H1 (cell line): ENCODE data around the gene KCNJ13. TPM values are rescaled to one million over a fixed set of nuclear protein-coding genes. Genes with fewer than 3 reads are reported as not detected.

Source experiments
- CTCF ChIA-PET: fragments of 300-600 bp; sonication (Branson Sonifier 250); formaldehyde crosslinking; loops from one replicate; lab custom pipeline; 2021; ENCODE audit not compliant: partially characterized antibody; lab: Charles Lee
- POLR2A ChIA-PET: fragments of 300-600 bp; sonication (Branson Sonifier 250); formaldehyde crosslinking; loops from one replicate; lab custom pipeline; 2021; ENCODE audit warnings: inconsistent platforms; ENCODE audit not compliant: partially characterized antibody; lab: Charles Lee
- DNase-seq, 2 experiments: peaks; one replicate each; pipeline versions ENCODE4 v3.0.0 to v3.0.0-alpha.2; 2010 to 2022; ENCODE audit warnings: low spot score in 2 of 2, low read depth in 1 of 2, mixed read lengths in 1 of 2
- FAIRE-seq: peaks from 2 replicates; lab custom pipeline; 2011; peaks lifted over from hg19 to GRCh38; lab: Jason Lieb, UNC
- H2AFZ ChIP-seq: 2 replicates; pipeline ENCODE4 v1.8.1; 2012; ENCODE audit warnings: low read length, inconsistent platforms
- H2AK5ac ChIP-seq: 2 replicates; pipeline ENCODE4 v1.6.1; 2013; ENCODE audit warnings: low read depth, low read length
- H2BK120ac ChIP-seq: replicated peaks from 2 replicates; pipeline ENCODE3; 2013; ENCODE audit warnings: low read depth, low read length, inconsistent platforms
- H2BK12ac ChIP-seq: 2 replicates; pipeline ENCODE4 v1.6.1; 2013; ENCODE audit warnings: low read depth, low read length
- H2BK15ac ChIP-seq: 2 replicates; pipeline ENCODE4 v1.6.1; 2013; ENCODE audit warnings: low read length
- H2BK20ac ChIP-seq: 2 replicates; pipeline ENCODE4 v1.6.1; 2013; ENCODE audit warnings: low read length
- H2BK5ac ChIP-seq: 2 replicates; pipeline ENCODE4 v1.6.1; 2013; ENCODE audit warnings: low read depth, low read length
- H3K14ac ChIP-seq: 2 replicates; pipeline ENCODE4 v1.6.1; 2013; ENCODE audit warnings: inconsistent platforms; ENCODE audit not compliant: insufficient read length
- H3K18ac ChIP-seq: 2 replicates; pipeline ENCODE4 v1.6.1; 2013; ENCODE audit warnings: low read length; ENCODE audit errors: extremely low read depth
- H3K23ac ChIP-seq: 2 replicates; pipeline ENCODE4 v1.6.1; 2013; ENCODE audit warnings: inconsistent platforms; ENCODE audit not compliant: insufficient read length
- H3K23me2 ChIP-seq: 2 replicates; pipeline ENCODE4 v1.6.1; 2013; ENCODE audit warnings: low read depth, low read length
- H3K27ac ChIP-seq: 2 replicates; pipeline ENCODE4 v1.6.1; 2011; ENCODE audit warnings: low read depth, low read length, inconsistent platforms
- H3K27me3 ChIP-seq, 4 experiments: replicated peaks in 1 of 4; 1 replicate in 1 of 4; 2 replicates in 3 of 4; pipeline versions ENCODE4 v1.6.1 to v1.8.1; 2011 to 2013; ENCODE audit warnings: low read length in 3 of 4, mild to moderate bottlenecking in 3 of 4, inconsistent platforms in 2 of 4, mixed read lengths in 2 of 4, moderate library complexity in 1 of 4; ENCODE audit not compliant: control insufficient read depth in 3 of 4, insufficient read depth in 3 of 4; ENCODE audit errors: extremely low read depth in 1 of 4
- H3K36me3 ChIP-seq, 4 experiments: 2 replicates each; pipeline versions ENCODE4 v1.6.1 to v1.8.1; 2011 to 2013; ENCODE audit warnings: mild to moderate bottlenecking in 4 of 4, low read length in 3 of 4, moderate library complexity in 2 of 4, control low read depth in 1 of 4, inconsistent platforms in 1 of 4; ENCODE audit not compliant: insufficient read depth in 4 of 4, control insufficient read depth in 2 of 4
- H3K4ac ChIP-seq: replicated peaks from 2 replicates; pipeline ENCODE3; 2013; ENCODE audit warnings: low read length, low read depth, mixed read lengths, inconsistent platforms; ENCODE audit not compliant: insufficient read length
- H3K4me1 ChIP-seq, 4 experiments: replicated peaks in 1 of 4; 1 replicate in 1 of 4; 2 replicates in 3 of 4; pipeline versions ENCODE4 v1.6.1 to v1.8.1; 2011 to 2013; ENCODE audit warnings: low read length in 3 of 4, inconsistent platforms in 2 of 4, mixed read lengths in 1 of 4; ENCODE audit not compliant: insufficient read depth in 4 of 4, control insufficient read depth in 3 of 4
- H3K4me2 ChIP-seq, 2 experiments: 2 replicates each; pipeline versions ENCODE4 v1.6.1 to v1.8.1; 2011 to 2013; ENCODE audit warnings: low read depth in 2 of 2, low read length in 2 of 2, control low read depth in 1 of 2, inconsistent platforms in 1 of 2, mild to moderate bottlenecking in 1 of 2; ENCODE audit not compliant: insufficient read depth in 1 of 2
- H3K4me3 ChIP-seq, 4 experiments: fragments of 200-600, 300-600 bp in 1 of 4; sonication (generic), shearing (Covaris generic), sonication (Bioruptor Twin) in 1 of 4; 2 replicates each; pipeline versions ENCODE4 v1.5.1 to v1.8.1; 2011 to 2016; ENCODE audit warnings: low read length in 4 of 4, low read depth in 3 of 4, control low read depth in 2 of 4, inconsistent platforms in 2 of 4, mild to moderate bottlenecking in 2 of 4, mixed read lengths in 1 of 4, moderate library complexity in 1 of 4; ENCODE audit not compliant: insufficient read depth in 2 of 4; ENCODE audit errors: extremely low read depth in 1 of 4
- H3K56ac ChIP-seq: replicated peaks from 2 replicates; pipeline ENCODE3; 2013; ENCODE audit warnings: low read depth, mild to moderate bottlenecking, mixed read lengths, low read length, inconsistent platforms; ENCODE audit not compliant: insufficient read length
- H3K79me1 ChIP-seq: 2 replicates; pipeline ENCODE4 v1.6.1; 2013; ENCODE audit warnings: low read depth, low read length, control low read depth
- H3K79me2 ChIP-seq, 2 experiments: 2 replicates each; pipeline versions ENCODE4 v1.6.1 to v1.8.1; 2012 to 2013; ENCODE audit warnings: low read length in 2 of 2, mild to moderate bottlenecking in 2 of 2, inconsistent platforms in 1 of 2; ENCODE audit not compliant: insufficient read depth in 2 of 2, control insufficient read depth in 1 of 2
- H3K9ac ChIP-seq, 4 experiments: replicated peaks in 1 of 4; 1 replicate in 1 of 4; 2 replicates in 3 of 4; pipeline versions ENCODE4 v1.6.1 to v1.8.1; 2011 to 2013; ENCODE audit warnings: low read depth in 3 of 4, low read length in 3 of 4, control low read depth in 2 of 4, mild to moderate bottlenecking in 2 of 4, moderate library complexity in 2 of 4, inconsistent platforms in 1 of 4; ENCODE audit errors: extremely low read depth in 1 of 4
- H3K9me3 ChIP-seq, 2 experiments: 2 replicates each; pipeline versions ENCODE4 v1.6.1 to v1.8.1; 2012 to 2013; ENCODE audit warnings: mild to moderate bottlenecking in 2 of 2, moderate library complexity in 2 of 2, control low read depth in 1 of 2, inconsistent platforms in 1 of 2, low read depth in 1 of 2, low read length in 1 of 2, mixed read lengths in 1 of 2; ENCODE audit not compliant: insufficient read depth in 2 of 2
- H4K20me1 ChIP-seq, 2 experiments: replicated peaks in 1 of 2; 2 replicates each; pipeline versions ENCODE3 to v1.8.1; 2011 to 2013; ENCODE audit warnings: inconsistent platforms in 2 of 2, low read length in 2 of 2, mild to moderate bottlenecking in 1 of 2; ENCODE audit not compliant: insufficient read depth in 2 of 2, control insufficient read depth in 1 of 2
- H4K5ac ChIP-seq: 2 replicates; pipeline ENCODE4 v1.6.1; 2013; ENCODE audit warnings: low read length, low read depth, mixed read lengths, inconsistent platforms; ENCODE audit not compliant: insufficient read length
- H4K8ac ChIP-seq: 2 replicates; pipeline ENCODE4 v1.8.0; 2013; ENCODE audit warnings: mild to moderate bottlenecking, moderate library complexity, low read length, inconsistent platforms; ENCODE audit not compliant: insufficient read depth; ENCODE audit errors: extremely low read depth
- H4K91ac ChIP-seq: replicated peaks from 2 replicates; pipeline ENCODE3; 2013; ENCODE audit warnings: low read length, mixed read lengths, inconsistent platforms; ENCODE audit not compliant: insufficient read length
- ASH2L ChIP-seq: fragments of 200-600, 300-600 bp; sonication (generic); IDR thresholded peaks from one replicate; pipeline ENCODE4 v1.7.1; 2017; ENCODE audit warnings: low read length
- BCL11A ChIP-seq, 2 experiments: IDR thresholded peaks; one replicate each; pipeline ENCODE4 v1.6.1; 2011; ENCODE audit warnings: low read depth in 2 of 2, low read length in 2 of 2, mild to moderate bottlenecking in 2 of 2
- CBX5 ChIP-seq: fragments of 300-800, 300-1000 bp; sonication (generic); IDR thresholded peaks from 2 replicates; pipeline ENCODE4 v1.7.1; 2016; ENCODE audit warnings: antibody characterized with exemption, low read length, low read depth
- CHD1 ChIP-seq: IDR thresholded peaks from 2 replicates; pipeline ENCODE4 v1.6.1; 2012; ENCODE audit warnings: low read depth, low read length, improper control_type of control experiment
- CTBP2 ChIP-seq: IDR thresholded peaks from 2 replicates; pipeline ENCODE4 v1.7.0; 2011; ENCODE audit warnings: borderline replicate concordance, mild to moderate bottlenecking, moderate library complexity, mixed read lengths, low read length; ENCODE audit not compliant: insufficient read depth, insufficient read length
- GTF2F1 ChIP-seq: IDR thresholded peaks from 2 replicates; pipeline ENCODE4 v1.6.1; 2012; ENCODE audit warnings: low read depth, low read length, improper control_type of control experiment, borderline replicate concordance
- HDAC6 ChIP-seq: IDR thresholded peaks from one replicate; pipeline ENCODE4 v1.7.1; 2012; ENCODE audit warnings: low read depth, mild to moderate bottlenecking, inconsistent platforms, low read length, moderate library complexity
- KDM5A ChIP-seq: fragments of 200-600 bp; IDR thresholded peaks from 2 replicates; pipeline ENCODE4 v1.7.1; 2012; ENCODE audit warnings: mild to moderate bottlenecking, low read length, inconsistent platforms, mixed read lengths
- POLR2AphosphoS5 ChIP-seq: IDR thresholded peaks from 2 replicates; pipeline ENCODE4 v1.6.1; 2011; ENCODE audit warnings: low read depth, low read length
- POU5F1 ChIP-seq: IDR thresholded peaks from 2 replicates; pipeline ENCODE4 v1.6.1; 2011; ENCODE audit warnings: low read depth, mild to moderate bottlenecking, low read length, moderate library complexity
- RNF2 ChIP-seq: fragments of 200-900, 300-1000 bp; sonication (generic); IDR thresholded peaks from 2 replicates; pipeline ENCODE4 v1.7.1; 2016; ENCODE audit warnings: borderline replicate concordance, low read depth, mild to moderate bottlenecking, antibody characterized with exemption, low read length; ENCODE audit not compliant: poor library complexity, severe bottlenecking; ENCODE audit errors: missing control alignments
- RXRA ChIP-seq: IDR thresholded peaks from 2 replicates; pipeline ENCODE4 v1.6.1; 2011; ENCODE audit warnings: low read depth, mild to moderate bottlenecking, low read length, moderate library complexity; ENCODE audit not compliant: insufficient read depth
- TAF7 ChIP-seq: optimal IDR thresholded peaks from 2 replicates; pipeline ENCODE3; 2011; ENCODE audit warnings: low read depth, mild to moderate bottlenecking, inconsistent platforms, low read length, moderate library complexity, borderline replicate concordance
- TBP ChIP-seq: IDR thresholded peaks from 2 replicates; pipeline ENCODE4 v1.6.1; 2011; ENCODE audit warnings: low read depth, low read length, improper control_type of control experiment
- TEAD4 ChIP-seq: IDR thresholded peaks from 2 replicates; pipeline ENCODE4 v1.6.1; 2012; ENCODE audit warnings: low read depth, low read length, inconsistent platforms, mixed read lengths
- WGBS, 2 experiments: shearing (Covaris generic) in 1 of 2; methylation state at CpG; one replicate each; pipeline versions ENCODE4 v1.1.6 to v1.1.7; 2013 to 2015; ENCODE audit warnings: low lambda C conversion rate in 2 of 2, mixed read lengths in 2 of 2, inconsistent platforms in 1 of 2, low coverage in 1 of 2, missing lambda C conversion rate in 1 of 2; ENCODE audit not compliant: insufficient replicate concordance in 2 of 2, insufficient coverage in 1 of 2, insufficient read length in 1 of 2; ENCODE audit errors: extremely low coverage in 1 of 2, missing lambda C conversion rate in 1 of 2; 5-methylcytosine and 5-hydroxymethylcytosine counted together
- polyA plus RNA-seq, 7 experiments: library from polyadenylated mRNA; depleted of rRNA in 3 of 7; stranded (reverse) in 5 of 7; unstranded in 2 of 7; fragments of >200 nt in 5 of 7; fragments of 200-250 nt in 2 of 7; gene quantifications; 1 replicate in 5 of 7; 2 replicates in 1 of 7; 4 replicates in 1 of 7; pipeline versions ENCODE4 v1.2.1 to v1.2.3, GENCODE V29; 2011 to 2013; ENCODE audit warnings: missing spikeins in 2 of 7, mixed read lengths in 2 of 7
- total RNA-seq: library from RNA; stranded (reverse); fragmentation: NEBNext Ultra II Directional; extraction: Animal tissue kit (Norgen Biotek cat#: 25700); gene quantifications from 2 replicates; pipeline ENCODE4 v1.2.1, GENCODE V29; 2021

KCNJ13 gene
- total and polyA plus RNA-seq, 2 of the 8 experiments (the other 6 are each of a cell fraction or from before 2014, with no cell fraction given): not detected

DNA sequence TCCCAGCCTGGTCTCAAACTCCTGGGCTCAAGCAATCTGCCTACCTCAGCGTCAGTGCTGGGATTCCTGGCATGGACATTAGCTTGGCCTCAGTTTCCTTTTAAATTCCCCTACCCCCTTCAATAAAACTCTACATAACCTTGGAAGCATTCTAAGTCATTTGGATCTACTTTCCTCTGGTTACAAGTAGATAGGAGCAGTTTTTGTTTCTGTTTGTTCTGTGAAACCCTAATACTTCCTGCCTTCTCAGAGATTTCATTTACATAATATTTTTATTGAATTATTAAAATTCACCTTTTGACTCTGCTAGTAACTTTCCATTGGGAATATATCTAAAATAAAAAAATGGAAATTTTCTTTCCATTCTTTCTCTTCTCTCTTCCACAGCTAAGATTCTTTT is 53.3 kb downstream of the KCNJ13 start:
- no peak overlapping the region for H3K18ac ChIP-seq
- no peak overlapping the region for H3K14ac ChIP-seq
- POLR2A ChIA-PET: no interaction called here
- peaks cover 5% of the 10 kb centered on the region for H3K79me1 ChIP-seq
- H3K36me3 ChIP-seq: peaks cover 0 to 23% (median 4%) of the 10 kb centered on the region in 4 experiments; a peak in 3 of 8 replicates
- no peak overlapping the region for H3K4ac ChIP-seq
- no peak overlapping the region for H4K5ac ChIP-seq
- H3K23ac ChIP-seq: no peak overlapping the region
- H3K27ac ChIP-seq: no peak overlapping the region
- H3K56ac ChIP-seq: no peak overlapping the region
- no peak overlapping the region for H2BK5ac ChIP-seq
- CTCF ChIA-PET: interaction anchor here (0.7 to 1.3 kb wide), 3 partner anchors 15 to 98 kb away, joined by 3 read pairs; no protein-coding TSS in a partner anchor
- H2BK12ac ChIP-seq: no peak overlapping the region
- H3K4me1 ChIP-seq: no peaks in the 10 kb centered on the region
- H2AK5ac ChIP-seq: no peak overlapping the region
- H3K4me3 ChIP-seq: no peak overlapping the region
- no peaks in the 10 kb centered on the region for H3K9me3 ChIP-seq
- peaks cover 0 to 60% of the 10 kb centered on the region in 2 experiments; a peak in 2 of 4 replicates for H3K79me2 ChIP-seq
- no peak overlapping the region for H4K91ac ChIP-seq
- no peak overlapping the region for H2AFZ ChIP-seq
- FAIRE-seq: no peak
- H3K9ac ChIP-seq: no peak overlapping the region
- no peak overlapping the region for H2BK120ac ChIP-seq
- H4K8ac ChIP-seq: no peak overlapping the region
- 95% methylated on average over 1 of the region's 1 CpG; no CpG with 5 or more reads in 1 of the 2 experiments for WGBS, 2 experiments
- H3K27me3 ChIP-seq: no peaks in the 10 kb centered on the region
- no peak overlapping the region for H3K4me2 ChIP-seq
- no peaks in the 10 kb centered on the region for H3K23me2 ChIP-seq
- H2BK15ac ChIP-seq: no peak overlapping the region
- DNase-seq: no peak
- peaks cover 3 to 11% of the 10 kb centered on the region in 2 experiments for H4K20me1 ChIP-seq
- H2BK20ac ChIP-seq: no peak overlapping the region
- TF ChIP-seq CBX5 (no peak), GTF2F1 (no peak), KDM5A (no peak), TBP (no peak), TAF7 (no peak), RNF2 (no peak), POLR2AphosphoS5 (no peak), BCL11A (IDR thresholded peaks at IDR 0.05; ENCODE audit: low read depth in 2 of 2, low read length in 2 of 2) (no peak), TEAD4 (no peak), CTBP2 (no peak), RXRA (no peak), HDAC6 (no peak), CHD1 (no peak), ASH2L (no peak), POU5F1 (no peak)
